AG04449 (cell line): ENCODE measurements around the gene PTPRT.

Experiments
- CTCF ChIA-PET: fragments of 350-600 bp; formaldehyde crosslinking; extraction: SDS; loops from one replicate; lab custom pipeline; 2021; ENCODE audit warnings: antibody characterized with exemption; lab: Yijun Ruan, JAX
- POLR2A ChIA-PET: fragments of 400-600, 350-600 bp; formaldehyde crosslinking; extraction: SDS; loops from one replicate; lab custom pipeline; 2020; ENCODE audit warnings: antibody characterized with exemption, inconsistent platforms; lab: Yijun Ruan, JAX
- DNase-seq: peaks from one replicate; pipeline ENCODE4 v3.0.0-alpha.2; 2010; ENCODE audit warnings: low read depth, low spot score
- H3K4me3 ChIP-seq: 2 replicates; pipeline ENCODE4 v1.5.1; 2011; ENCODE audit warnings: low read depth, mild to moderate bottlenecking, control low read depth, low read length
- TF ChIP-seq, protein P1 (sequence below): IDR thresholded peaks from one replicate; pipeline ENCODE4 v1.5.1; 2011; ENCODE audit warnings: mild to moderate bottlenecking, moderate library complexity, low read length, control low read depth, inconsistent platforms; ENCODE audit not compliant: insufficient read depth; ENCODE audit errors: missing control alignments

Gene PTPRT

DNA sequence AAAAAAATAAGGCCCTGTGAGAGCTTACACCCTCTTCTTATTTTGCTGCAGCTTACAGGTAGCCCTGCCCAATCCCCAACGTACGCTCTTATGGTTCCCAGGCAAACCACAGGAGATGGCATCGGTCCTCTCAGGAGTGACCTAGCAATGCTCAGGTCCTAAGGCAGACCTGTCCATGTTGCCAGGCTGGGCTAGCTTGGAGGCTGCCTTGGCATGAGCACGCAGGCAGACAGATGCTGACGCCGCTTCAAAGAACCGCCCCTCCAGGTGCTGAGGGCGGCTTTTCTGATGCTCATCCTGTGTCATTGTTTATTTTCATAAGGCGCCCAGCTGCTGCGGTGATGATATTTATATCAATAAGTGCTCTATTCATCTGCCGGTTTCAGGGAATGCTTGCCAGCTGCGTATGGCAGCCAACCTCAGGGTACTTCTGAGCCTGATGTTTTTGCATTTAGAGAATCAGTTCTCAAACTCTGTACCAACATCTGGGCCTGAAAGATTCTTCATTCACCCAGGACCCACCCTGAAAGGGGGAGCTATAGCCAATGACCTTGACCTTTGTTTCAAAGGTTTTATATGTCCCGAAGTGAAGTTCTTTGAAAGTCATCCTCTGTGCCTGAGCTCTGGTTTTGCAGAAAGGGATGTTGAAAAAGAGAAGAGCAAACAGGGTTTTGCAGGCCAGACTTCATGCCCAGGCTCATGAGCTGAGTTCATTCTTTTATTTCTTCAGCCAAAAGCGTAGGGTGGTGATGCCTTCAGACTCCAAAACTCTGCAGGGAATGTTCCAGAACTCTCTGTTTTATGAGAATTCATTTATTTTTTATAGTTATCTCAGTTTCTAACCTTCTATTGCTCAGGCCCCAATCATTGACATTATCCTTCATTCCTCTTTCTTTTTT, 1095.9 kb downstream of the PTPRT start:
- no peak for DNase-seq
- TF ChIP-seq, protein P1, sequence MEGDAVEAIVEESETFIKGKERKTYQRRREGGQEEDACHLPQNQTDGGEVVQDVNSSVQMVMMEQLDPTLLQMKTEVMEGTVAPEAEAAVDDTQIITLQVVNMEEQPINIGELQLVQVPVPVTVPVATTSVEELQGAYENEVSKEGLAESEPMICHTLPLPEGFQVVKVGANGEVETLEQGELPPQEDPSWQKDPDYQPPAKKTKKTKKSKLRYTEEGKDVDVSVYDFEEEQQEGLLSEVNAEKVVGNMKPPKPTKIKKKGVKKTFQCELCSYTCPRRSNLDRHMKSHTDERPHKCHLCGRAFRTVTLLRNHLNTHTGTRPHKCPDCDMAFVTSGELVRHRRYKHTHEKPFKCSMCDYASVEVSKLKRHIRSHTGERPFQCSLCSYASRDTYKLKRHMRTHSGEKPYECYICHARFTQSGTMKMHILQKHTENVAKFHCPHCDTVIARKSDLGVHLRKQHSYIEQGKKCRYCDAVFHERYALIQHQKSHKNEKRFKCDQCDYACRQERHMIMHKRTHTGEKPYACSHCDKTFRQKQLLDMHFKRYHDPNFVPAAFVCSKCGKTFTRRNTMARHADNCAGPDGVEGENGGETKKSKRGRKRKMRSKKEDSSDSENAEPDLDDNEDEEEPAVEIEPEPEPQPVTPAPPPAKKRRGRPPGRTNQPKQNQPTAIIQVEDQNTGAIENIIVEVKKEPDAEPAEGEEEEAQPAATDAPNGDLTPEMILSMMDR: no peak
- ChIA-PET CTCF (no interaction called here), POLR2A (no interaction called here)
- no peak overlapping the region for H3K4me3 ChIP-seq

GRCh38 chr20:42093041-42093440, 1096.7 kb downstream of the PTPRT start:
- TF ChIP-seq, protein P1: no peak
- CTCF ChIA-PET: no interaction called here
- POLR2A ChIA-PET: no interaction called here
- DNase-seq: no peak
- no peak overlapping the region for H3K4me3 ChIP-seq

DNA sequence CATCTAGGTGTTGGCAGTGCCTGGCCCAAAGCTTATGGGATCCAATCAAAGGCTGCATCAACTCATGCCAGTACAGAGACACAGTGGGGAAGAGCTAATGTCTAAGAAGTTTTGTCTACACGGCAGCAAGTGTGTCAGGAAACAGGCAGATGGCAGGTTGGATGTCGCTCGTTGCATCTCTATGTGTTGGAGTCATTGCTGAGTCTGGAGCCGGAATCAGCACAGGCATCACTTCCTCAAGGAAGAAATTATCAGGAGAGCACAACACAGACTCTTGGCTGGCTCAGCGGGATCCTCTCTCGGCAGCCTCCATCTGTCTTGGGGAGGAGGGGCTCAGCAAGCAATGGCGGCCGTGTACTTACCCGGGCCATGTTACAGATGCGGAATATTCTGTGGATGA, 1104.3 kb downstream of the PTPRT start:
- ChIA-PET POLR2A (no interaction called here), CTCF (no interaction called here)
- TF ChIP-seq, protein P1: no peak
- no peak for DNase-seq
- no peak overlapping the region for H3K4me3 ChIP-seq

GRCh38 chr20:42083280-42083679, 1106.4 kb downstream of the PTPRT start:
- TF ChIP-seq, protein P1: no peak
- ChIA-PET POLR2A (no interaction called here), CTCF (no interaction called here)
- no peak overlapping the region for H3K4me3 ChIP-seq
- no peak for DNase-seq

DNA sequence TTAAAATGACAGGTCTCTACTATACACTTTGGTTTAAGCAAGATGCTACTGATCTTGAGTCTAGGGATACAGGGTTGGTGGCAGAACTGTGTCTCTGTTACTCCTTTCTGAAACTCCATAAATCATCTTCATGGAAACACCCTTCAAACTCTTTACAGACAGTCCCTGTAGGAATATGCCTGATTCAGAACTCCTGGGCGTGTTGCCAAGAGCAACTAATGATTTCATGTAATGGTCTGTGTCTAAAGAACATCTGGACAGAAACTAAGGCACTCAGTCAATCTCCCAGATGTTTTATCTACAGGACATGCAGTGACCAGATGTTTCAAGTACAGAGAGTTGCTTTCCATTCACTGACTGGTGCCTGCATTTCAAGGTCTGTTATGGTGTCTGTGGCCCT, 1107.1 kb downstream of the PTPRT start:
- TF ChIP-seq, protein P1: no peak
- CTCF ChIA-PET: no interaction called here
- DNase-seq: no peak
- POLR2A ChIA-PET: no interaction called here
- H3K4me3 ChIP-seq: no peak overlapping the region

GRCh38 chr20:42080956-42081355, 1108.8 kb downstream of the PTPRT start:
- ChIA-PET CTCF (no interaction called here), POLR2A (no interaction called here)
- TF ChIP-seq, protein P1: no peak
- no peak for DNase-seq
- H3K4me3 ChIP-seq: no peak overlapping the region
